GM19438 (cell line): ENCODE data around the gene DDX11.
"Not testable (repeated sequence)": the region's sequence is repeated elsewhere in the genome, so short reads cannot be mapped to it uniquely, and the experiment has no call there.

ENCODE experiments used
- ATAC-seq: cut with Tn5 transposase; IDR thresholded peaks from one replicate; pipeline ENCODE4 v1.9.1; 2021; ENCODE audit warnings: low read depth; ENCODE audit not compliant: unreplicated experiment

DDX11 gene

DNA sequence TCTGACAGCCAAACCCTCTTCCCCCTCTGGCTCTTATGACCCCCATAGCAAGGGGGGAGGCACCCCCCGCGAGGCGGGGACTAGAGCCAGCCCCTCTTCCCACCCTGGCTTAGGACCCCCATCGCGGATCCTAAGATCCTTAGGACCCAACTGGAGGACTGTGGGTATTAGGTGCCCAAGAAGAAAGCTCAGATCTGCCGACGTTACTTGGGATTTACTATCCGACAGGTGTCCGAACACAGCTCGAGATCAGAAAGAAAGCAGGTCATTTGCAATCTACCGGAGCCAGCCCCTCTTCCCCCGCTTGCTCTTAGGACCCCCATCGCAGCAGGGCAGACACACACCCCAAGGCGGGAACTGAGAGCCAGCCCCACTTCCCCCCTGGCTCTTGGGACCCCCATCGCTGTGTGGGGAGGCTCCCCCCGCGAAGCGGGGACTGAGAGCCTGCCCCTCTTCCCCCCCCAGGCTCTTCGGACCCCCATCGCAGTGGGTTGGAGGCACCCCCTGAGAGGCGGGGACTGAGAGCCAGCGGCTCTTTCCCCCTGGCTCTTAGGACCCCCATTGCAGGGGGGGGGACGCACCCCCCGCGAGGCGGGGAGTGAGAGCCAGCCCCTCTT, 46.8 kb downstream of the DDX11 start:
- no peak for ATAC-seq

- ATAC-seq = not testable (repeated sequence)
Observed at GRCh38 chr12:31121022-31121728, 47.5 kb downstream of the DDX11 start.

- ATAC-seq = no peak
Observed at GRCh38 chr12:31122481-31122880, 48.8 kb downstream of the DDX11 start.

GRCh38 chr12:31124158-31124557, 50.5 kb downstream of the DDX11 start:
- not testable (repeated sequence) for ATAC-seq

DNA sequence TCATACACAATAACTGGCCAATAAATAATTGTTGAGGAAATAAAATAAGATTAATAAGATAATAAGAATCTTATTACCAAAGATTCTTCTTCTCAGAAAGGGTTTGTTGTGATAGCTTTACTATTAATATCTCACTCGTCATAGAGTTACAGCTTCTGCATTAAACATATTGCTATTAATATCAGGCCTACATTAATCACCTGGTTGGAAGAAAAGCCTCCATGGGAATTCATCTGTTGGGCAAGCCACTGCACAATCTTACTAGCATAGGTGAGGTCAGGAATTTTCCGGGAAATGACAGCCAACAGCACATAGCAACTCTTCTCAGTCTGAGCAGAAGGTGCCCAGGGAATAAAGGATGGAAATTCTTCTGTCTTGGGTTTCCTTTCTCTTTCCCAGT, 51.5 kb downstream of the DDX11 start:
- ATAC-seq = not testable (repeated sequence)

GRCh38 chr12:31127209-31127848, 53.7 kb downstream of the DDX11 start:
- not testable (repeated sequence) for ATAC-seq

DNA sequence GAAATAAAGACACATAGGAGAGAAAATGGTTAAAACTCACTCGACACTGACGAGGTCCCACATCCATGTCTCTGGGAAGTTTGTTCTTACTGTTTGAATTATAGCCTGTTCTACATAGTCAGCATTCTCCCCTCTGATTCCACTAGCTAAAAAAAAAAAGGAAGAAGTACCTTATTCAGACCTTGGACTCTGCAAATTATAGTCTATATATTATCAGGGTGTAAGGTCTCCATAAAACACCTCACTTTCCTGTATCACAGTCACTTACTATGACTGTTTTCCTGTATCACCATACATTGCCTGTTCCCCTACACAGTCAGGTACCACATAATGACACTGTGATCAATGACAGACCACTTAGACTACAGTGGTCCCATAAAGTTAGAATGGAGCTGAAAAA, 62.9 kb downstream of the DDX11 start:
- not testable (repeated sequence) for ATAC-seq

GRCh38 chr12:31144768-31145167, 71.1 kb downstream of the DDX11 start:
- not testable (repeated sequence) for ATAC-seq

DNA sequence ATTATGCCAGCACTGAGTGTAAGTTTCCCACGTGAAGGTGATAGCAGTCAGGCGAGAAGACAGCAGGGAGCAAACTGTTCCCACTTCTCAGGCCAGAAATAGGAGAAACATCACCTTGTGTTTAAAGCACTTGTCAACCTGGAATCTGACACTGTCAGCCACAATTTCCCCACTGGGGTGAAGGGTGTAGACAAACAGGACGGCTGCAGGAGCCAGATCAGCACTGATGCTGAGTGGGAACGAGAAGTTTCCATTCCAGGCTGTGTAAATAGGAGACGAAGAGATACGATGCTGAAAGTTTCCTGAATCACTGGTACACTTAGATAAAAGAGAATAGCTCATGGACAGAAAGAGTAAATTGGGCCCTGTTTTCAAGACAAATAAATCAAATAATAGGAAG, 71.6 kb downstream of the DDX11 start:
- ATAC-seq = not testable (repeated sequence)

- not testable (repeated sequence) for ATAC-seq
Observed at GRCh38 chr12:31147415-31147814, 73.8 kb downstream of the DDX11 start.

DNA sequence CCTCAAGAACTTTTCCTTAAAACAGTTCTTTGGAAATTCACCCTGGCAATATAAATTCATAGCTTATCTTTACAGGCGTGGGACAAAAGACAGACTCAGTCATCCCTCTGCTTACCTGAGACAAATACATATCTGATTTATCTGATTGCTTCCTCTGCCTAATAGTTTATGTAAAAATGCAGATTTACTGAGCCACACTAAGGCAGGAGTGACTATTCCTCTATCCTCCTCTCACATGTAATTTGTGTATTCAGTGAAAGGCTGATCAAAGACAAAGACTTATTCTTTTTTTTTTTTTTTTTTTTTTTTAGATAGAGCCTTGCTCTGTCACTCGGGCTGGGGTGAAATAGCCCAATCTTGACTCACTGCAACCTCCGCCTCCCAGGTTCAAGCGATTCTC, 77.1 kb downstream of the DDX11 start:
- not testable (repeated sequence) for ATAC-seq
